GM18519 (cell line): ENCODE data around the gene GHITM.

ENCODE experiments used
- ATAC-seq: cut with Tn5 transposase; IDR thresholded peaks from one replicate; pipeline ENCODE4 v1.9.1; 2021; ENCODE audit warnings: mild to moderate bottlenecking, moderate library complexity; ENCODE audit not compliant: unreplicated experiment, low FRiP score

GHITM gene

GRCh38 chr10:84197643-84198042, 58.3 kb downstream of the GHITM start:
- no peak for ATAC-seq

- ATAC-seq = no peak
Observed at GRCh38 chr10:84198206-84198915, 59.1 kb downstream of the GHITM start.

GRCh38 chr10:84200537-84201243, 61.4 kb downstream of the GHITM start:
- no peak for ATAC-seq

- no peak for ATAC-seq
Observed at GRCh38 chr10:84201244-84201606, 61.9 kb downstream of the GHITM start.

- no peak for ATAC-seq
Observed at GRCh38 chr10:84201682-84202081, 62.4 kb downstream of the GHITM start.

GRCh38 chr10:84202349-84202748, 63.0 kb downstream of the GHITM start:
- ATAC-seq = no peak
